AML-193 (cell line): ENCODE data around the gene FGFR1OP2.
"Not testable (repeated sequence)": the region's sequence is repeated elsewhere in the genome, so short reads cannot be mapped to it uniquely, and the experiment has no call there.

Source experiments
- DNase-seq, 2 experiments: peaks; one replicate each; lab custom pipeline; 2025; lab: John Stamatoyannopoulos, UW

FGFR1OP2 gene

GRCh38 chr12:26941215-26941594 lies 2.9 kb downstream of the FGFR1OP2 start:
- no peak for DNase-seq

GRCh38 chr12:26948309-26948708 lies 10.0 kb downstream of the FGFR1OP2 start:
- DNase-seq: no peak

GRCh38 chr12:26953447-26953846 lies 15.2 kb downstream of the FGFR1OP2 start:
- peak; percentile 77 to 79 for DNase-seq

DNA sequence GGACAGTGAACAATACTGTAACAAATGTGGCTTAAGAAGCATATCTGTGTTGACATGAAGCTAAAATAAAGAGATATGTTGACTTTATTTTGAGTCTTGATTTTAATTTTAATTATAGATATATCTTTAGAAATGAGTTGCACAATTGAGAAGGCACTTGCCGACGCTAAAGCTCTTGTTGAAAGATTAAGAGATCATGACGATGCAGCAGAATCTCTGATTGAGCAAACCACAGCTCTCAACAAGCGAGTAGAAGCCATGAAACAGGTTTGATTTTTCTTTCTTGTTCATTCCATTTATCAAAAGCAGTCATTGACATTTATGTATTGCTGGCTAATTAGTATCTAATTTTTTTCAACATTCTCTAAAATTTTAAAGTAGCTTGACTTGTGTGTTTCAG lies 15.8 kb downstream of the FGFR1OP2 start:
- no peak for DNase-seq

GRCh38 chr12:26961391-26961790 lies 23.1 kb downstream of the FGFR1OP2 start:
- DNase-seq: not testable (repeated sequence)

DNA sequence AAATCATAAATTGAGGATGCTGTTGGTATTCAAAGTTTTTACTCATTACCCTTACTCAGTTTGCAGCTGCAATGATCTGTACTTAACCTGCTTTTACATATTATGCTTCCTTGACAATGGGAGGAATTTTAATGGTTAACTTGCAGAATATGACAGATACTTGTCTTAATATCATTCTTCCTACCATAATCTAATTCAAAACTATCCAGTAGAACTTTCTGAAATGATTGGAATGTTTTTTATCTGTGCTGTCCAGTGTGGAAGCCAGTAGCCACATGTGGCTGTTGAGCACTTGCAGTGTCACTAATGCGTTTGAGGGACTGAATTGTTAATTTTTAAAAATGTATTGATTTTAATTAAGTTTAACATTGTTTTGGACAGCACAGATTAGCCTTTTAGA lies 23.5 kb downstream of the FGFR1OP2 start:
- no peak for DNase-seq

- DNase-seq: peak; percentile 50 to 51
Measured at GRCh38 chr12:26963413-26963812, 25.1 kb downstream of the FGFR1OP2 start.

- DNase-seq: no peak
Measured at GRCh38 chr12:26966842-26967241, 28.6 kb downstream of the FGFR1OP2 start.

DNA sequence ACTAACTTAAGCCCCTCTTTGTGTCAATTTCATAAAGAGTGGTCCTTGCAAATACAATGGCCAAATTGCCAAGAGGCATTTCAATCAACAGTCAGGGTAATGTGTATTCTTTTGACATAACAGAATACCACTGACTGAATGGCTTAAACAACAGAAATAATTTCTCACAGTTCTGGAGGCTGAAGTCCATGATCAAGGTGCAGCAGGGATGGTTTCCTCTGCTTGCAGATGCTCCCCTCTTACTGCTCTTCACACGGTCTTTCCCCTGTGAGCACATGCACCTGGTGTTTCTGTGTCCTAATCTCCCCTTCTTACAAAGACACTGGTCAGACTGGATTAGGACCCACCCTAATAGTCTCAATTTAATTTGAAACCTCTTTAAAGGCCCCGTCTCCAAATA lies 31.9 kb downstream of the FGFR1OP2 start:
- DNase-seq: no peak

DNA sequence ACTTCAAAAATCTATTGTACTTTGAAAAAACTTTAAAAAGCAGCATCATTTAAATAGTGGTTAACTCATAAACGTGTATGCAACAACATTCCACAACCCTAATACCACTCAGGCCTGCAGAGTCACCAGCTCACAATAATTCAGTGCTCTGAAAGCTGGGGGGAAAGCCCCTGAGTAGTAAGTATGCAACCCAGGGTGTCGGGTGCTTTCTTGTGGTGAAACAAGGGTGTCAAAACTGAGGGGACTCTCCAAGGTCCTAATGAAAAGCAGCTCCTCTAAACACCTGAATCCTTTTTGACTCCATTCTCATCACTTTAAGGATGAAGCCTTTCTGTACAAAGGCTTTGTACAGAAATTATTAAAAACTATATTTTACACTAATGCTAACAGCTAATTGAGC lies 33.7 kb downstream of the FGFR1OP2 start:
- no peak for DNase-seq

GRCh38 chr12:26976687-26977086 lies 38.4 kb downstream of the FGFR1OP2 start:
- DNase-seq: no peak

DNA sequence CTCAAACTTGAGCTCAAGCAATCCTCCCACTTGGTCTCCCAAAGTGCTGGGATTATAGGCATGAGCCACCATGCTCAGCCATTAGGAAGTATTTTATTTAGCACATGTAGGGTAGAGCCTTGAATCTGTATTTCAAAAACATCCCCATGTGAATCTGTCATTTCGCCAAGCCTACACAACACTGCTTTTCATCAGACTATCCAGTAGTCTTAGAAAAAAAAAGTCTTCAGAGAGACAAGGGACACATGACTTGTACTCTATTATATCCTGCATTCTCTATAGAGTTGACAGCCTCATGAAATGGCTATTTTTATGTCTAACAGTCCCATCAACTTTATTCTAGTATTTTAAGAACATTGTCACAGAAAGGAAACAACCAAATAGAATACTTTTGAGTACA lies 40.5 kb downstream of the FGFR1OP2 start:
- no peak for DNase-seq

DNA sequence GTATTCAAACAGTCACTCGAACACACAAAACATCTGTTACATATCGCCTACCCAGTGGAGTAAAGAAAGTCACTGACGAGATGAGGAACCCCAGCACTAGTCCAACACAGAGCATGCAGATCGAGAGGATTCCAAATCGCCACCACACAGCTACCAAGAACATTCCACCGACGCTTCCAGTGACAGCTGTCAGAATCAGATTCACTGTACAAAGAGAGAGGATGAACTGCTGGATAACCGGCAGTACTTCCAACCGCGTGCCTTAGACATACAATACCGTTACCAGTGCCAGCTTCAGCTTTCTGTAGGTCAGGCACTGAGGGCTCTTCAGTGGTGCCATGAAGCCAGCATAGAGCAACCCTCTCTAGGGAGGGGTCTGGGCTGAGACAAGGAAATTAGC lies 41.5 kb downstream of the FGFR1OP2 start:
- DNase-seq: no peak

DNA sequence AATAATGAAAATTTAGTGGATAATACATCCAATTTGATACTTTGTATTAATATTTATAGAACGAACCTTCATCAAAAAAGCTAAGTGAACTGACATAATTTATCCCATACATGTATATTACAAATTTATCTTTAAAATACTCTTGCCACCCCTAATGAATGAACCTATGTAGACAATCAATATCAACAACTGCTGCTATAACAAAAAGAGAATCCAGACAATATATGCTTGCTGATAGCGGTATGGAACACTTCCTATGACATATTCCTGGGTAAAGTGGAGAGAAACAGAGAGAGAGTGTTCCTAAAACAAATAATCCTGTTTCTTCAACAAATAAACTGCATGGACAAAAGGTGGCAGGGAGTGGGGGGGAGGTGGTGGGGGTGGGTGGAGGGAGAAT lies 44.6 kb downstream of the FGFR1OP2 start:
- no peak for DNase-seq

GRCh38 chr12:26987634-26988424 lies 49.6 kb downstream of the FGFR1OP2 start:
- DNase-seq: peak; percentile 46 to 54

- no peak for DNase-seq
Measured at GRCh38 chr12:26988703-26989102, 50.4 kb downstream of the FGFR1OP2 start.

DNA sequence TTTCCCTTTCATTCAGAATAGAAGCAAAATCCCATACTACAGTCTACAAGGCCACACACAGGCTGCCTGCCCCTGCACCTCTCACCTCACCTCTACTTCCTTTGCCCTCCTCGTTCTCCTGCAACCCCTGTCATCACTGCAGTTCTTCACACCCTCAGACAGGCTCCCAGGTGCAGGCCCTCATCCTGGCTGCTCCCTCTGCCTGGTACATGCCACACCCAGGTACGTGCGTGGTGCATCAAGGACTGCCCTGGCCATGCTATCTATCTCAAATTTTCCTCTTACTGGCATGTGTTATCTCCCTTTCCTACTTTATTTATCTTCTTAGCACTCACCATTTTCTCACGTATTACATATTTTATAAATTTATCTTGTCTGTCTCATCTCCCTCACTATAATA lies 51.6 kb downstream of the FGFR1OP2 start:
- no peak for DNase-seq

DNA sequence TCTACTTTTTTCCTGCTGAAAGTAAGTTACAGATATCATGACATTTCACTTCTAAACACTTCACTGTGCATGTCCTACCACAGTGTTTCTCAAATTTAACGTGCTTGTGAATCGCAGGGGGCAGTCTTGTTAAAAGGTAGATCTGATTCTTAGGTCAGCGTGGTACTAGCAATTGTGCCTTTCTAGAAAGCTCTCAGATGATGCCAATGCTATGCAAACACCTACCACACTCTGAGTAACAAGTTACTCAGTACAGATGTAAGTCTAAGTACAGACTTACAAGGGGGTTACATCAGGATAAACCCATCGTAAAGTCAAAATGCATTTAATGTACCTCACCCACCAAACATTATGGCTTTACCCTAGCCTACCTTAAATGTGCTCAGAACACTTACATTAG lies 53.6 kb downstream of the FGFR1OP2 start:
- DNase-seq: no peak

DNA sequence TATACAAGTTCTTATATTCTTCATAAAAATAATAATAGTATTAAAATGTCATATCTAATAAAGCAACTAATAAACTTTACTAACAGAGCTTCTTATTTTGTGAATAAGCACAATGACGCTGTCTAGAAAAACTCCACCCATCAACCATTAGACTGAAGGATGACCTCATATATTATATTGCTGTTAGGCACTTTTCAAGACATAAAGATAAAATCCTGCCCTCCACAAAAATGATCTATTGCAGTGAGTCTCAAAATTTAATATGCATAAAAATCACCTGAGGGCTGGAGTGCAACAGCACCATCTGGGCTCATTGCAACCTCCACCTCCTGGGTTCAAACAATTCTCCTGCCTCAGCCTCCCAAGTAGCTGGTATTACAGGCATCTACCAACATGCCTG lies 55.8 kb downstream of the FGFR1OP2 start:
- DNase-seq: no peak

GRCh38 chr12:26995706-26996105 lies 57.4 kb downstream of the FGFR1OP2 start:
- DNase-seq: no peak

- no peak for DNase-seq
Measured at GRCh38 chr12:26997003-26997402, 58.7 kb downstream of the FGFR1OP2 start.

DNA sequence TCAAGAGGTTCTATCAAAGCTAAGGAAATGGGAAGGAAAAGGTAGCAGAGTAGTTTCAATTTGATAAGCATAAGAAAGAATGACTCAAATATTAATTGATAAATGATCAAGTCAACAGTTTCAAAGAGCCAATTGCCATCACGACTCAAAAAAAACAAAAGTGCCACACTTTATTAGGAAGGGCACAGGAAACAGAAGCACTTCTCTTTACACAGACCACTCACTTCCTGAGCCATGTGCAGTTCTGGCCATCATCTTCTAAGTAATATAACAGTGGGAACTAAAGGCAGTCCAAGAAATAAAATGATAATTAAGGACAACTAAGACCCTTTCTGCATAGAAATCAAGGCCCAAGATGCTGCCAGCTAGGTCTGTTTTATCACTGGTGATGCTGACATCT lies 62.7 kb downstream of the FGFR1OP2 start:
- DNase-seq: peak; percentile 25 to 43

DNA sequence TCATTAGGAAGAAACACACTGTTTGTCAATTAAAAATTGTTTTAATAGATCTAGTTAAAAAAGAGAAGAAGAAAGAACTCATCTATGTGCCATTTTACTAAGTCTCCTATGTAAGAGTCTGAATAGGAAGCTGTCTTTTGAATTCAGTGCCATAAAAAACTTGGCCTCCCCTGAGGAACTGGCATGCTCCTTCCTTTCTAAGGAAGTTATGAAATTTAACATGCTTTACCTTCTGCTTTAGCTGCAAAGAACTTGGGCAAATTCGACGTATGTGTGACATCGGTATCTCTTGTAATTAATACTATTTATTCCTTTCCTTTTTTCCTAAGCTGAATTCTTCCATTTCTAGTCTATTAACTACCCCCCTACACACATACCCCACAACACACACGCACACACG lies 63.4 kb downstream of the FGFR1OP2 start:
- peak; percentile 81 to 88 for DNase-seq

GRCh38 chr12:27002141-27002540 lies 63.9 kb downstream of the FGFR1OP2 start:
- DNase-seq: no peak
